H7 (cell line): Measurements from ENCODE around the gene FAN1. TPM values are rescaled to one million over a fixed set of nuclear protein-coding genes. Genes with fewer than 3 reads are reported as not detected.
A peak's percentile ranks its signal among the peaks of the same experiment; 100 is the strongest.

Experiments used
- DNase-seq: peaks from one replicate; pipeline ENCODE4 v3.0.0; 2012
- H3K27me3 ChIP-seq: 2 replicates; pipeline ENCODE4 v1.6.0; 2011; ENCODE audit warnings: mild to moderate bottlenecking, low read length; ENCODE audit not compliant: control insufficient read depth, insufficient read depth
- H3K36me3 ChIP-seq: replicated peaks from 2 replicates; pipeline ENCODE4 v1.5.1; 2011; ENCODE audit warnings: low read length; ENCODE audit not compliant: control insufficient read depth, insufficient read depth
- H3K4me3 ChIP-seq: 2 replicates; pipeline ENCODE4 v1.5.1; 2011; ENCODE audit warnings: low read depth, mild to moderate bottlenecking, control low read depth, low read length, moderate library complexity; ENCODE audit not compliant: insufficient read depth
- total RNA-seq: library from RNA; depleted of rRNA; stranded (reverse); fragments of >200 nt; shearing (Covaris generic); gene quantifications from 2 replicates; pipeline ENCODE4 v1.2.3, GENCODE V29; 2014; rRNA removed

Gene FAN1
- total RNA-seq, 1 experiment from 2014 or later, result 22.8 TPM

- no peak for DNase-seq
- Histone ChIP-seq H3K4me3 (peak overlapping the region; percentile 91), H3K36me3 (no peaks in the 10 kb centered on the region), H3K27me3 (no peaks in the 10 kb centered on the region)
Observed at GRCh38 chr15:30992249-30992864, 88.6 kb downstream of the FAN1 start.

Other genes with a start within 250 kb of the FAN1 start
- gene MTMR10, start 87.7 kb downstream of the FAN1 start, total RNA-seq, result 10.5 and 11.0 TPM in 2 replicates
- 0.48 and 0.89 TPM in 2 replicates for gene TRPM1, start 197.8 kb downstream of the FAN1 start, total RNA-seq